DND-41 (cell line): ENCODE results near the gene WDR31.
"Not testable (repeated sequence)": the region's sequence is repeated elsewhere in the genome, so short reads cannot be mapped to it uniquely, and the experiment has no call there.

Experiments used
- ATAC-seq: fragments of 200-7000 bp; cut with Tn5 transposase; 3 replicates; pipeline ENCODE4 v1.9.1; 2021; ENCODE audit warnings: low read depth; ENCODE audit not compliant: insufficient read depth
- DNase-seq: peaks from one replicate; pipeline ENCODE4 v3.0.0-alpha.2; 2020
- H2AFZ ChIP-seq: 2 replicates; pipeline ENCODE4 v1.6.0; 2012; ENCODE audit warnings: low read depth, low read length
- H3K27ac ChIP-seq: 2 replicates; pipeline ENCODE4 v1.5.1; 2012; ENCODE audit warnings: low read length, inconsistent platforms
- H3K27me3 ChIP-seq: fragments of 200-600 bp; sonication (generic); 2 replicates; pipeline ENCODE4 v1.6.0; 2012; ENCODE audit warnings: low read length, mild to moderate bottlenecking, inconsistent platforms; ENCODE audit not compliant: insufficient read depth, poor library complexity
- H3K36me3 ChIP-seq: 2 replicates; pipeline ENCODE4 v1.5.1; 2012; ENCODE audit warnings: low read length, inconsistent platforms; ENCODE audit not compliant: insufficient read depth
- H3K4me1 ChIP-seq: 2 replicates; pipeline ENCODE4 v1.5.1; 2012; ENCODE audit warnings: mild to moderate bottlenecking, low read length; ENCODE audit not compliant: insufficient read depth
- H3K4me2 ChIP-seq: 2 replicates; pipeline ENCODE4 v1.6.0; 2012; ENCODE audit warnings: mild to moderate bottlenecking, moderate library complexity, low read length, inconsistent platforms; ENCODE audit not compliant: insufficient read depth
- H3K4me3 ChIP-seq, 2 experiments: fragments of 200-600 bp in 1 of 2; shearing (Covaris generic) in 1 of 2; 2 replicates each; pipeline ENCODE4 v1.5.1; 2012 to 2016; ENCODE audit warnings: inconsistent platforms in 2 of 2, low read length in 2 of 2, mild to moderate bottlenecking in 2 of 2, low read depth in 1 of 2, moderate library complexity in 1 of 2
- H3K79me2 ChIP-seq: 2 replicates; pipeline ENCODE4 v1.6.0; 2012; ENCODE audit warnings: low read length, inconsistent platforms; ENCODE audit not compliant: insufficient read depth
- H3K9ac ChIP-seq: 2 replicates; pipeline ENCODE4 v1.6.0; 2012; ENCODE audit warnings: low read depth, mild to moderate bottlenecking, inconsistent platforms, low read length, moderate library complexity
- H3K9me3 ChIP-seq: 2 replicates; pipeline ENCODE4 v1.5.1; 2012; ENCODE audit warnings: low read length, moderate library complexity, mild to moderate bottlenecking, inconsistent platforms; ENCODE audit not compliant: insufficient read depth, severe bottlenecking
- H4K20me1 ChIP-seq: 2 replicates; pipeline ENCODE4 v1.6.0; 2012; ENCODE audit warnings: low read length; ENCODE audit not compliant: insufficient read depth
- CTCF ChIP-seq: IDR thresholded peaks from 2 replicates; pipeline ENCODE4 v1.5.1; 2012; ENCODE audit warnings: borderline replicate concordance, low read length, moderate library complexity, mild to moderate bottlenecking; ENCODE audit not compliant: poor library complexity, severe bottlenecking; ENCODE audit errors: extremely low read depth
- EZH2 ChIP-seq: IDR thresholded peaks from 3 replicates; pipeline ENCODE4 v1.6.1; 2012; ENCODE audit warnings: borderline replicate concordance, low read depth, mild to moderate bottlenecking, moderate library complexity, low read length, inconsistent platforms; ENCODE audit not compliant: severe bottlenecking

The WDR31 gene

GRCh38 chr9:113298924-113299770 is 40.9 kb downstream of the WDR31 start:
- Histone ChIP-seq H3K4me2 (no peak overlapping the region), H3K4me1 (no peaks in the 10 kb centered on the region), H3K27me3 (no peaks in the 10 kb centered on the region), H2AFZ (no peak overlapping the region), H3K9ac (no peak overlapping the region), H3K79me2 (no peaks in the 10 kb centered on the region), H3K36me3 (no peaks in the 10 kb centered on the region), H3K4me3 (no peak overlapping the region), H4K20me1 (no peaks in the 10 kb centered on the region), H3K9me3 (no peaks in the 10 kb centered on the region), H3K27ac (no peak overlapping the region)
- no peak for TF ChIP-seq CTCF
- no peak for TF ChIP-seq EZH2
- DNase-seq (no peak), ATAC-seq (no peak)

- no peaks in the 10 kb centered on the region for H3K27me3 ChIP-seq
- H2AFZ ChIP-seq: no peak overlapping the region
- peaks cover 3% of the 10 kb centered on the region; the same call in 1 of the 2 replicates for H3K36me3 ChIP-seq
Observed at GRCh38 chr9:113298311-113298710, 41.8 kb downstream of the WDR31 start.

GRCh38 chr9:113296796-113297558 is 43.1 kb downstream of the WDR31 start:
- Histone ChIP-seq H3K36me3 (peaks cover 16% of the 10 kb centered on the region), H3K4me3 (no peak overlapping the region), H3K79me2 (no peaks in the 10 kb centered on the region), H3K4me2 (no peak overlapping the region), H3K4me1 (no peaks in the 10 kb centered on the region), H3K27ac (no peak overlapping the region), H3K9ac (no peak overlapping the region), H3K27me3 (no peaks in the 10 kb centered on the region), H4K20me1 (no peaks in the 10 kb centered on the region), H3K9me3 (no peaks in the 10 kb centered on the region), H2AFZ (no peak overlapping the region)
- DNase-seq (no peak), ATAC-seq (no peak)
- TF ChIP-seq CTCF (no peak), EZH2 (no peak)

More at GRCh38 chr9:113298311-113298710, 41.8 kb downstream of the WDR31 start:
- Histone ChIP-seq H3K4me3 (no peak overlapping the region), H3K9me3 (no peaks in the 10 kb centered on the region), H3K79me2 (no peaks in the 10 kb centered on the region), H3K4me2 (no peak overlapping the region), H3K4me1 (no peaks in the 10 kb centered on the region), H4K20me1 (no peaks in the 10 kb centered on the region), H3K27ac (no peak overlapping the region), H3K9ac (no peak overlapping the region)
- ATAC-seq: no peak
- no peak for TF ChIP-seq CTCF
- DNase-seq: no peak

- not testable (repeated sequence) for H2AFZ ChIP-seq, H3K4me2 ChIP-seq, H3K4me3 ChIP-seq, H3K27ac ChIP-seq, H3K27me3 ChIP-seq, H3K79me2 ChIP-seq, ATAC-seq, DNase-seq, H3K4me1 ChIP-seq, H3K9me3 ChIP-seq, H4K20me1 ChIP-seq, H3K9ac ChIP-seq
- peaks cover 24% of the 10 kb centered on the region for H3K36me3 ChIP-seq
Observed at GRCh38 chr9:113296247-113296646, 43.8 kb downstream of the WDR31 start.
